ENCODE data around the gene FADS3.
"Not testable (repeated sequence)": the region's sequence is repeated elsewhere in the genome, so short reads cannot be mapped to it uniquely, and the experiment has no call there.

The FADS3 gene

DNA sequence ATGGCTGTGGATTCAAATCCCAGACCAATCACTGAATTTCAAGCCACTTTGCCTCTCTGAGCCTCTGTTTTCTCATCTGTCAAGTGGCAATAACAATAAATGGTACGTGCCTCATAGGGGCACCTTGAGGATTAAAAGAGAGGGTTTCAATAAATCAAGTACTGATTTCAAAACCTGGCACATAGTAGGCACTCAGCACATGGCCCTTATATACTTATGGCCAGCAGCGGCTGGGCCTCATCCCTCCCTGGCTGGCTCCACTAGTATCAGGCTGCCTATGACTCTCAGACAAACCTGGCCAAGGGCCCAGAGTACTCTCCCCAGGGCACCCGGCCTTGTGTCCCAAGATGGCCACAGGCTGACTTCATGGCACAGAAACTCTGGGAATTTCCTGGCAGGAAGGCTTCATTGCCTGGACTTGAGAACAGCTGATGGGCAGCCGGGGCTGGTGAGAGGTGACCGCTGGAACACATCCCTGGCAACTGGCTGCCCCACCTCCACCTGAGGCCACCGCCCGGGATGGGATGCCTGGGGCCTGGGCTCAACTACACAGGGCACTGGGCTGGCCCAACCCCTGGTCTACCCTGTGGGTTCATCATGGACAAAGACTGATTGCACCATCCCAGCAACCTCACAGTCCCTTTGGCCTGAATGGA, 3.4 kb downstream of the FADS3 start:
- Histone ChIP-seq H3K27me3 (ENCODE audit: control insufficient read depth, insufficient read depth, low read length) (no peaks in the 10 kb centered on the region), H3K4me3 (ENCODE audit: low read length) (no peak overlapping the region), H3K36me3 (ENCODE audit: control insufficient read depth, insufficient read depth, low read length) (no peaks in the 10 kb centered on the region), H3K4me1 (ENCODE audit: control insufficient read depth, insufficient read depth, low read length) (peaks cover 6% of the 10 kb centered on the region; the same call in 1 of the 2 replicates), H3K9me3 (ENCODE audit: control insufficient read depth, insufficient read depth, low read length) (no peaks in the 10 kb centered on the region), H3K27ac (ENCODE audit: low read length) (no peak overlapping the region)
- no CpG with 5 or more reads among the region's 7 CpGs for WGBS (ENCODE audit: insufficient coverage, insufficient read length)
- DNase-seq (ENCODE audit: low read depth, low spot score): no peak

DNA sequence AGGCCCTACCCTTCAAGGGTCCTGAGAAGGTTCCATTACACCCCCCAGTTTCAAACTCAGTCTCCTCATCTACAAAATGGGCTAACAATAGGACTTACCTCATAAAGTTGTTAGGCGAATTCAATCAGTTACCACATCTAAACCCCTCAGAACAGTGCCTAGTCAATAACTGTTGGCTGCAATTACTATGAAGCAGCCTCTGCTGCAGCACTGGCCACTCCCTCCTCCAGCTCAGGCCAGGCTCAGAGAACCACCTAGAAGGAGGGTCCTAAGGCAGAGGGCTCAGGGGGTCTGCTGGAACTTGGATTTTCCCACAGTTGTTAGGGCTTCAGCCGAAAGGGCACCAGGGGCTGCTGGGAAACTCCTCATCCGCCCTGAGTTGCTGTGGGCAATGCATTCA, 4.7 kb downstream of the FADS3 start:
- no peaks in the 10 kb centered on the region for H3K36me3 ChIP-seq (ENCODE audit: control insufficient read depth, insufficient read depth, low read length)
- H3K27ac ChIP-seq (ENCODE audit: low read length): no peak overlapping the region
- H3K4me3 ChIP-seq (ENCODE audit: low read length): no peak overlapping the region
- DNase-seq (ENCODE audit: low read depth, low spot score): no peak
- peaks cover 7% of the 10 kb centered on the region; the same call in 1 of the 2 replicates for H3K4me1 ChIP-seq (ENCODE audit: control insufficient read depth, insufficient read depth, low read length)
- no CpG with 5 or more reads among the region's 3 CpGs for WGBS (ENCODE audit: insufficient coverage, insufficient read length)
- H3K27me3 ChIP-seq (ENCODE audit: control insufficient read depth, insufficient read depth, low read length): no peaks in the 10 kb centered on the region
- H3K9me3 ChIP-seq (ENCODE audit: control insufficient read depth, insufficient read depth, low read length): no peaks in the 10 kb centered on the region

DNA sequence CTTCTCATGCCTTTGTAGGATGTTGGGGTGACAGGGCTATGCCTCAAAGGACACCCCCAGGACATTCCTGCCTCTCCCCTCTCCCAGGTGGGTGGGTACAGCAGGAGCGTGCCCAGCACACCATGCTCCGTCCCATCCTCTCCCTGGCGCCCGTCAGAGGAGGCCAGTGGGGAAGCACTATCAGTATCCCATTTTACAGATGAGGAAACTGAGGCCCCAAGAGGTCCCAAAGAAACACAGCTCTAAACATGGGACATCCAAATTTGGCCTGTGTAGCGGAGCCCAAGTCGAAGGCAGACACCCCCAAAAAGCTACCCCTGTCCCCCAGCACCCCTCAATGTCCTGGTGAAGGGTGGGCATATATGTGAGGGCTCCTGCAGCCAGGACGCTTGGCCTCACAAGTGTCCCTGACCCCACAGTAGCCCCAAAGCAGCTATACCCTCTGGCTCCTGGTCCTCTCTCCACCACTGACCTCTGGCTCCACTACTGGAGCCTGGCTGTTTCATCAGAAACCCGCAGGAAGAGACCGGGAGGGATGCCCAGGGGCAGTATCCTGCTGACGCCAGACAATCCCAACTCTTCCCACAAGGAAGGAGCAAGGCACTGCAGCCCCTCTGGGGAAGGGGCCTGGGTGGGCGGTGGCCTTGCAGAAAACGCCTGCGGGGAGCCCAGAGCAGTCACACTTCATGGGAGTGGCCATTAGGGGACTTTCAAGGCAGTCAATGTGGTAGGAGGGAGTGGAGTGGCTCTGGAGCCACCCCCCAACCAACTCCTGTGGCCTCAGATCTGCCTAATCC, 5.4 kb downstream of the FADS3 start:
- Histone ChIP-seq H3K27ac (ENCODE audit: low read length) (no peak overlapping the region), H3K36me3 (ENCODE audit: control insufficient read depth, insufficient read depth, low read length) (no peaks in the 10 kb centered on the region), H3K27me3 (ENCODE audit: control insufficient read depth, insufficient read depth, low read length) (no peaks in the 10 kb centered on the region), H3K9me3 (ENCODE audit: control insufficient read depth, insufficient read depth, low read length) (no peaks in the 10 kb centered on the region), H3K4me3 (ENCODE audit: low read length) (no peak overlapping the region), H3K4me1 (ENCODE audit: control insufficient read depth, insufficient read depth, low read length) (peaks cover 8% of the 10 kb centered on the region; the same call in 1 of the 2 replicates)
- WGBS (ENCODE audit: insufficient coverage, insufficient read length): no CpG with 5 or more reads among the region's 13 CpGs
- DNase-seq (ENCODE audit: low read depth, low spot score): no peak

DNA sequence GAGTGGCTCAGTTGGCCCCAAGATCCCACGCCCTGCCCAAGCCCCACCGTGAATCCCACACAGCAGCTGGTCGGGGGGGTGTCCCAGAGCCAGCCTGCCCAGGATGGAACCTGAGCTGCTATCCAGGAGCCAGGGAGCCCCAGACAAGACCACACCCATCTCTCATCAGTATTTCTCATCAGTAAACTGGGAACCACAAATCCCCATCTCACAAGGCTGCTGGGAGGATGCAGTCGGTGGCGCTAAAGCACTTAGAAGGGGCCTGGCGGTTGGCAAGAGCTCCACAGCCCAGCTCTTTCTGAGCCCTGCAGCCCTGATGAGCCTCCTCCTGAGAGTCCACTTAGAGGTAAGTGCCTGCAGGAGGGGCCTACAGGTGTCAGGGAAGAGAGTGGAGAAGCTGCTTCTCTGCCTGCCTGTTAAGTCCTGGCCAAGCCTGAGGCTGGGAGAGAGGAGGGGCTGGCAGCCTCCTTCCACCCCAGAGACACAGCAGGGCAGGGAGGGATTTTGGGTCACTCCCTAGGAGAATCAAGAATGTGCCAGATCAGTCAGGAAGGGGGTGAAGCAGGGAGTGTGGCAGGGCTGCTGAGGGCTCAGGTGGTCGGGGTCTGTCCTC, 6.1 kb downstream of the FADS3 start:
- DNase-seq (ENCODE audit: low read depth, low spot score): no peak
- Histone ChIP-seq H3K36me3 (ENCODE audit: control insufficient read depth, insufficient read depth, low read length) (no peaks in the 10 kb centered on the region), H3K4me1 (ENCODE audit: control insufficient read depth, insufficient read depth, low read length) (peaks cover 2% of the 10 kb centered on the region; the same call in 1 of the 2 replicates), H3K9me3 (ENCODE audit: control insufficient read depth, insufficient read depth, low read length) (no peaks in the 10 kb centered on the region), H3K27ac (ENCODE audit: low read length) (no peak overlapping the region), H3K4me3 (ENCODE audit: low read length) (no peak overlapping the region), H3K27me3 (ENCODE audit: control insufficient read depth, insufficient read depth, low read length) (no peaks in the 10 kb centered on the region)
- no CpG with 5 or more reads among the region's 7 CpGs for WGBS (ENCODE audit: insufficient coverage, insufficient read length)

DNA sequence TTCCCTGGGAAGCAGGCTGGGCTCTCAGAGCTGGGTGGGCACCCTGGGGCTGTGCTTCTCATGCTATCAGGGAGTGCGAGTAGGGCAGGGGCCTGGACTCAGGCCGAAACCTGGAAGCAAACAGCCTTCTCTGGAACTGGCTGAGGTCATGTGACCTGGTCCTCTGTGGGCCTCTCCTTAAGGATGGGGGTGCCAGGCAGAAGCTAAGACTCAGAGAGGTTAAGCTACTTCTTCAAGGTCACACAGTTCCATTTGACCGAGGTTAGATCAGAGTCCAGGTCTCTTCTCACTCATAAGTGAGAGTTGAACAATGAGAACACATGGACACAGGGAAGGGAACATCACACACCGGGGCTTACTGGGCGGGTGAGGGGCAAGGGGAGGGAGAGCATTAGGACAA, 7.4 kb downstream of the FADS3 start:
- WGBS (ENCODE audit: insufficient coverage, insufficient read length): no CpG with 5 or more reads among the region's 5 CpGs
- DNase-seq (ENCODE audit: low read depth, low spot score): no peak
- H3K27ac ChIP-seq (ENCODE audit: low read length): no peak overlapping the region
- H3K27me3 ChIP-seq (ENCODE audit: control insufficient read depth, insufficient read depth, low read length): no peaks in the 10 kb centered on the region
- peaks cover 5% of the 10 kb centered on the region for H3K4me1 ChIP-seq (ENCODE audit: control insufficient read depth, insufficient read depth, low read length)
- no peaks in the 10 kb centered on the region for H3K9me3 ChIP-seq (ENCODE audit: control insufficient read depth, insufficient read depth, low read length)
- H3K4me3 ChIP-seq (ENCODE audit: low read length): no peak overlapping the region
- H3K36me3 ChIP-seq (ENCODE audit: control insufficient read depth, insufficient read depth, low read length): no peaks in the 10 kb centered on the region

DNA sequence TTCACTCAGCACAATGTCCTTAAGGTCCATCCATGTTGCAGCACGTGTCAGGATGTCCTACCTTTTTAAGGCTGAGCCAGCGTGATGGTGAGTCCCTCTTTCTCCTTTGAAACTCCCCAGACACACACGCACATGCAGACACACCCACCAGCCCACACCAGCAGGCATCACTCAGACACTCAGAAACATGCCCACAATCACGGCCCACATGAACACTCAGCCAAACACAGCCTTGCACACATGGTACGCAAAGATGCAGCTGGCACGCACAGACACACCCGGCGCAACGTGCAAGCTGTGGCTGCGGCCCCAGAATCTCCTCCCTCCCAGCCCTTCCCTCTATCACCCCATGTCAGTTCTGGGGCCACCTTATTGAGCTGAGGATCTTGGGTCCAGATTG, 8.0 kb downstream of the FADS3 start:
- H3K9me3 ChIP-seq (ENCODE audit: control insufficient read depth, insufficient read depth, low read length): no peaks in the 10 kb centered on the region
- H3K27me3 ChIP-seq (ENCODE audit: control insufficient read depth, insufficient read depth, low read length): no peaks in the 10 kb centered on the region
- DNase-seq (ENCODE audit: low read depth, low spot score): no peak
- H3K36me3 ChIP-seq (ENCODE audit: control insufficient read depth, insufficient read depth, low read length): no peaks in the 10 kb centered on the region
- no CpG with 5 or more reads among the region's 10 CpGs for WGBS (ENCODE audit: insufficient coverage, insufficient read length)
- H3K27ac ChIP-seq (ENCODE audit: low read length): no peak overlapping the region
- peaks cover 5% of the 10 kb centered on the region for H3K4me1 ChIP-seq (ENCODE audit: control insufficient read depth, insufficient read depth, low read length)
- no peak overlapping the region for H3K4me3 ChIP-seq (ENCODE audit: low read length)

DNA sequence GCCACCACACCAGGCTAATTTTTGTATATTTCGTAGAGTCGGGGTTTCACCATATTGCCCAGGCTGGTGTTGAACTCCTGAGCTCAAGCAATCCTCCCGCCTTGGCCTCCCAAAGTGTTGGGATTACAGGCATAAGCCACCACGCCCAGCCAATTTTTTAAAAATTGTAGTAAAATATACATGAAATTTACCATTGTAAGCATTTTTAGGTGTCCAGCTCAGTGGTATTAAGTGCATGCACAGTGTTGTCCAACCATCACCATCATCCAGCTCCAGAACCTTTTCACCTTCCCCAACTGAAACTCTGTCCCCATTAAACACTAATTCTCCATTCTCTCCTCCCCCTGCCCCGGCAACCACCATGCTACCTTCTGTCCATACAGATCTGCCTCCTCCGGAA, 8.5 kb downstream of the FADS3 start:
- H3K36me3 ChIP-seq (ENCODE audit: control insufficient read depth, insufficient read depth, low read length): no peaks in the 10 kb centered on the region
- H3K9me3 ChIP-seq (ENCODE audit: control insufficient read depth, insufficient read depth, low read length): no peaks in the 10 kb centered on the region
- H3K27ac ChIP-seq (ENCODE audit: low read length): no peak overlapping the region
- no peaks in the 10 kb centered on the region for H3K27me3 ChIP-seq (ENCODE audit: control insufficient read depth, insufficient read depth, low read length)
- no CpG with 5 or more reads among the region's 6 CpGs for WGBS (ENCODE audit: insufficient coverage, insufficient read length)
- no peak overlapping the region for H3K4me3 ChIP-seq (ENCODE audit: low read length)
- peaks cover 5% of the 10 kb centered on the region for H3K4me1 ChIP-seq (ENCODE audit: control insufficient read depth, insufficient read depth, low read length)
- DNase-seq (ENCODE audit: low read depth, low spot score): no peak

DNA sequence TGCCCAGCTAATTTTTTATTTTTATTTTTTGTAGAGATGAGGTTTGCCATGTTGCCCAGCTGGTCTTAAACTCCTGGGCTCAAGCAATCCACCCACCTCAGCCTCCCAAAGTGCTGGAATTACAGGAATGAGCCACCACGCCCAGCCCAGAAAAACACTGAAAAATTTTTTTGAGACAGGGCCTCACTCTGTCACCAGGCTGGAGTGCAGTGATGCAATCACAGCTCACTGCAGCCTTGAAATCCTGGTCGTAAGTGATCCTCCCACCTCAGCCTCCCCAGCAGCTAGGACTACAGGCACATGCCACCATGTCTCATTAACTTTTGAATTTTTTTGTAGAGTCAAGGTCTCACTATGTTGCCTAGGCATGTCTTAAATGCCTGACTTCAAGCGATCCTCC, 9.1 kb downstream of the FADS3 start:
- H3K27me3 ChIP-seq (ENCODE audit: control insufficient read depth, insufficient read depth, low read length); H3K27ac ChIP-seq (ENCODE audit: low read length); H3K36me3 ChIP-seq (ENCODE audit: control insufficient read depth, insufficient read depth, low read length); H3K9me3 ChIP-seq (ENCODE audit: control insufficient read depth, insufficient read depth, low read length); DNase-seq (ENCODE audit: low read depth, low spot score); H3K4me1 ChIP-seq (ENCODE audit: control insufficient read depth, insufficient read depth, low read length); H3K4me3 ChIP-seq (ENCODE audit: low read length): not testable (repeated sequence)
- no CpG with 5 or more reads among the region's 3 CpGs for WGBS (ENCODE audit: insufficient coverage, insufficient read length)

DNA sequence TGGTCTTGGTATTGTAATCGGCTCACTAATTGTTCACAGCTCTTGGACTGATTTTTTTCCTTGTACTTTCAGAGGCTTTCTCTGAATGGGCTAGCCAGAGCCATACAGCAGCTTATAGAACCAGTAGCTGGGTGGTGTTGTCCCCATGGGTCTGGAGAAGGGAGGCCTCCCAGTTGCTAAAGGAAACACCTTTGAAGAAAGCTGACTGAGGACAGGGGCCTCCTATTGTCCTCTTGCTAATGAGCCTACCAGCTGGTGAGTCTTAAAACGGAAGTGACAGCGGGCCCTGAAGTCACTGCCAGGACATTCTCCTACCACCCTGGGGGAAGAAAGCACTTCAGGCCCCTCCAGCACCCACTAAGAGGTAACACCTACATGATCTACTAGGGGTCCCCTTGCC, 9.9 kb downstream of the FADS3 start:
- H3K4me3 ChIP-seq (ENCODE audit: low read length): no peak overlapping the region
- H3K27me3 ChIP-seq (ENCODE audit: control insufficient read depth, insufficient read depth, low read length): no peaks in the 10 kb centered on the region
- no peak for DNase-seq (ENCODE audit: low read depth, low spot score)
- WGBS (ENCODE audit: insufficient coverage, insufficient read length): no CpG with 5 or more reads among the region's 3 CpGs
- no peaks in the 10 kb centered on the region for H3K36me3 ChIP-seq (ENCODE audit: control insufficient read depth, insufficient read depth, low read length)
- no peaks in the 10 kb centered on the region for H3K9me3 ChIP-seq (ENCODE audit: control insufficient read depth, insufficient read depth, low read length)
- H3K27ac ChIP-seq (ENCODE audit: low read length): no peak overlapping the region
- H3K4me1 ChIP-seq (ENCODE audit: control insufficient read depth, insufficient read depth, low read length): peaks cover 5% of the 10 kb centered on the region

DNA sequence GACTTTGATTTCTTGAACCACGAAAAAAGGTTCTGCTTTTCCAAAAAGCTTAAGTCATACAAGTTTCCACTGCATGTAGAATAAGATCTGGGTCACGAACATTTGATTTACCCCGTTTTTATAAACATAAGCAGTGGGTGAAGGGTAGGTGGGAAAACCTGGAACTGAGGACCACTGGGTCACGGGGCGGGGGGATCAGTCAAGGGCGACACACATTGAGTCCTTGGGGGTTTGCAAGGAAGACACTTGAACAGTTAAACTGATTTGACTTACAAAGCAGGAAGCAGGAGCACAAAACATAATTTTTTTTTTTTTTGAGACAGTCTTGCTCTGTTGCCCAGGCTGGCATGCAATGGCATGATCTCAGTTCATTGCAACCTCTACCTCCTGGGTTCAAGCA, 10.9 kb downstream of the FADS3 start:
- WGBS (ENCODE audit: insufficient coverage, insufficient read length): no CpG with 5 or more reads among the region's 6 CpGs
- Histone ChIP-seq H3K27me3 (ENCODE audit: control insufficient read depth, insufficient read depth, low read length) (no peaks in the 10 kb centered on the region), H3K36me3 (ENCODE audit: control insufficient read depth, insufficient read depth, low read length) (no peaks in the 10 kb centered on the region), H3K27ac (ENCODE audit: low read length) (no peak overlapping the region), H3K9me3 (ENCODE audit: control insufficient read depth, insufficient read depth, low read length) (no peaks in the 10 kb centered on the region), H3K4me1 (ENCODE audit: control insufficient read depth, insufficient read depth, low read length) (peaks cover 5% of the 10 kb centered on the region), H3K4me3 (ENCODE audit: low read length) (no peak overlapping the region)
- DNase-seq (ENCODE audit: low read depth, low spot score): no peak

Data from iPS DF 6.9 (cell line).